HG03196 (cell line): ENCODE measurements around the gene TCERG1L.
"Not testable (repeated sequence)": the region's sequence is repeated elsewhere in the genome, so short reads cannot be mapped to it uniquely, and the experiment has no call there.

Source experiments
- ATAC-seq: cut with Tn5 transposase; IDR thresholded peaks from one replicate; pipeline ENCODE4 v1.9.1; 2021; ENCODE audit not compliant: unreplicated experiment

TCERG1L gene

GRCh38 chr10:131249238-131249954 lies 62.1 kb downstream of the TCERG1L start:
- no peak for ATAC-seq

- ATAC-seq, result no peak
Observed at GRCh38 chr10:131248376-131249165, 63.0 kb downstream of the TCERG1L start.

- ATAC-seq, result no peak
Observed at GRCh38 chr10:131247873-131248272, 63.6 kb downstream of the TCERG1L start.

GRCh38 chr10:131246775-131247174 lies 64.7 kb downstream of the TCERG1L start:
- no peak for ATAC-seq

- no peak for ATAC-seq
Observed at GRCh38 chr10:131246089-131246488, 65.4 kb downstream of the TCERG1L start.

- ATAC-seq, result no peak
Observed at GRCh38 chr10:131245475-131246059, 66.0 kb downstream of the TCERG1L start.

GRCh38 chr10:131244836-131245235 lies 66.7 kb downstream of the TCERG1L start:
- no peak for ATAC-seq

GRCh38 chr10:131243076-131243475 lies 68.4 kb downstream of the TCERG1L start:
- ATAC-seq, result no peak

GRCh38 chr10:131242007-131242406 lies 69.5 kb downstream of the TCERG1L start:
- no peak for ATAC-seq

- ATAC-seq, result no peak
Observed at GRCh38 chr10:131240691-131241090, 70.8 kb downstream of the TCERG1L start.

- ATAC-seq, result no peak
Observed at GRCh38 chr10:131239926-131240325, 71.6 kb downstream of the TCERG1L start.

- no peak for ATAC-seq
Observed at GRCh38 chr10:131239450-131239849, 72.1 kb downstream of the TCERG1L start.

GRCh38 chr10:131238669-131239280 lies 72.7 kb downstream of the TCERG1L start:
- no peak for ATAC-seq

- ATAC-seq, result no peak
Observed at GRCh38 chr10:131237991-131238651, 73.4 kb downstream of the TCERG1L start.

- not testable (repeated sequence) for ATAC-seq
Observed at GRCh38 chr10:131234606-131235005, 76.9 kb downstream of the TCERG1L start.

GRCh38 chr10:131233611-131234258 lies 77.8 kb downstream of the TCERG1L start:
- ATAC-seq, result no peak

GRCh38 chr10:131231965-131232541 lies 79.5 kb downstream of the TCERG1L start:
- ATAC-seq, result no peak

GRCh38 chr10:131231323-131231964 lies 80.1 kb downstream of the TCERG1L start:
- no peak for ATAC-seq

- ATAC-seq, result no peak
Observed at GRCh38 chr10:131230641-131231322, 80.7 kb downstream of the TCERG1L start.
